Activated naive CD8-positive, alpha-beta T cell treated with anti-CD3 and anti-CD28 coated beads, Interleukin-2, amount 10 ng/mL, durations not matched to agents 7 days and 5 days (primary cell): ENCODE results near the gene RABIF. TPM values are rescaled to one million over a fixed set of nuclear protein-coding genes. Genes with fewer than 3 reads are reported as not detected.

Experiments
- ATAC-seq: fragments of 150-1000 bp; cut with Tn5 transposase; one replicate; pipeline ENCODE4 v1.10.0; 2021; ENCODE audit warnings: low read depth, moderate library complexity
- POLR2A ChIA-PET: fragments of 350-600 bp; sonication (Branson Sonifier 250); formaldehyde crosslinking; loops from one replicate; lab custom pipeline; 2021; ENCODE audit warnings: antibody characterized with exemption; lab: Charles Lee
- DNase-seq: peaks from one replicate; pipeline ENCODE4 v3.0.0; 2021
- H3K27ac Mint-ChIP-seq: one replicate; pipeline ENCODE4 v1.8.0; 2022; ENCODE audit warnings: mild to moderate bottlenecking, mixed read lengths
- H3K27me3 Mint-ChIP-seq: one replicate; pipeline ENCODE4 v1.8.0; 2022; ENCODE audit warnings: mild to moderate bottlenecking, moderate library complexity, mixed read lengths
- H3K36me3 Mint-ChIP-seq: one replicate; pipeline ENCODE4 v1.8.0; 2021; ENCODE audit warnings: mild to moderate bottlenecking, mixed read lengths
- H3K4me1 Mint-ChIP-seq: one replicate; pipeline ENCODE4 v1.8.0; 2021; ENCODE audit warnings: mixed read lengths
- H3K4me3 Mint-ChIP-seq: one replicate; pipeline ENCODE4 v1.8.0; 2022; ENCODE audit warnings: mild to moderate bottlenecking, moderate library complexity, mixed read lengths
- H3K9me3 Mint-ChIP-seq: one replicate; pipeline ENCODE4 v1.8.0; 2021; ENCODE audit warnings: mixed read lengths
- total RNA-seq, 2 experiments: library from RNA; stranded (reverse); gene quantifications; one replicate each; pipeline ENCODE4 v1.2.3, GENCODE V29; 2021

The RABIF gene
- total RNA-seq, 2 experiments from 2014 or later = 12.7 to 13.1 TPM

- H3K36me3 Mint-ChIP-seq = peaks cover 2% of the 10 kb centered on the region
- no peak overlapping the region for H3K27ac Mint-ChIP-seq
- DNase-seq (peak; percentile 54), ATAC-seq (peak; percentile 61)
- H3K27me3 Mint-ChIP-seq = peaks cover 59% of the 10 kb centered on the region
- H3K4me3 Mint-ChIP-seq = peak overlapping the region; percentile 78
- no peaks in the 10 kb centered on the region for H3K9me3 Mint-ChIP-seq
- POLR2A ChIA-PET = interaction anchor here (0.7 to 1.2 kb wide), 2 partner anchors 27 to 112 kb away, joined by 4 to 5 read pairs; partner anchors contain the start of gene RABIF
- peaks cover 16% of the 10 kb centered on the region for H3K4me1 Mint-ChIP-seq
Observed at GRCh38 chr1:202860744-202861419, 28.1 kb downstream of the RABIF start.

DNA sequence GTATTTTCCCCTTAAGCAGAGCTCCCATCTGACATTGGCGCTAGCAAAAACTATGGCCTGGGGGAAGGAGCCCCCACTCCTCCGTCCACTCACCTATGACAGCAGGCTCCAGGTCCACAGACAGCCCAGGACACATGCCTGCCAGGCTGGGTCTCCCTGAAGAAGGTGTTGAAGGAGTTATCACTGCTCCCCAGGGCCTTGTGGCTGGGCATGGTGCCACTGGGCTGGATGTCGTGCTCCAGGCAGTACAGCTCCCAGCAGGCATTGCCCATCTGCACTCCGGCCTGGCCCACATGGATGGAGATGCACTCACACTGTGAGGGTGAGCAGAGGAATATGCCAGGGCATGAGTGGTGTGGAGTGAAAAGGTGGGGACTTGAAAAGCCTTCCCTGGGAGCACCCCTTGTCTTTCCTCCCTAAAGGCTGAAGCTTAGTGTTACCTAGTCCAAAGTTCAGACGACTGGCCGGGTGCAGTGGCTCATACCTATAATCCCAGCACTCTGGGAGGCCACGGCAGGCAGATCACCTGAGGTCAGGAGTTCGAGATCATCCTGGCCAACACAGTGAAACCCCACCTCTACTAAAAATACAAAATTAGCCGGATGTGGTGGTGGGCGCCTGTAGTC, 30.0 kb downstream of the RABIF start:
- POLR2A ChIA-PET = interaction anchor here (0.6 to 1.3 kb wide), 2 partner anchors 23 to 162 kb away, joined by 3 to 6 read pairs; no protein-coding TSS in a partner anchor
- Mint-ChIP-seq H3K36me3 (peaks cover 2% of the 10 kb centered on the region), H3K4me1 (peaks cover 16% of the 10 kb centered on the region), H3K27ac (no peak overlapping the region), H3K4me3 (no peak overlapping the region), H3K27me3 (peaks cover 45% of the 10 kb centered on the region), H3K9me3 (no peaks in the 10 kb centered on the region)
- no peak for ATAC-seq
- DNase-seq = no peak

DNA sequence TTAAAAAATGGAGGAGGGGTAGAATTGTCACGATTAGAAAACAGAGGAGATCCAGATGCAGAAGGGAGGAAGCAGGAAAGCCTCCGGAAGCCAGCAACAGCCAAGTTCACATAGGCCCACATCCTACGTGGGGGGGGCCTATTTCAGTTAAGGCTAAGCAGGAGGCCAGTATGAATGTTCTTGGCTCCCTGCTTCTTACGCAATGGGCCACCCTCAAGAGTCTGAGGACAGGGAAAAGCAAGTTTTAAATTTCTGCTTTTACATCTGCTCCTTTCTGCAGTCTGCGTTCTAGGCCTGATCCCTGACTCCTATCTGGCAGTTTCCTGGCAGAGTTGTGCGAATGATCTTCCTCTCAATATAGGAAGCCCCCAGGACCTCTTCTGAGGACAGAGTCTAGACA, 30.6 kb downstream of the RABIF start:
- H3K27me3 Mint-ChIP-seq = peaks cover 40% of the 10 kb centered on the region
- no peak overlapping the region for H3K27ac Mint-ChIP-seq
- ATAC-seq = no peak
- H3K36me3 Mint-ChIP-seq = peaks cover 2% of the 10 kb centered on the region
- H3K4me1 Mint-ChIP-seq = peaks cover 16% of the 10 kb centered on the region
- POLR2A ChIA-PET = no interaction called here
- DNase-seq = no peak
- no peak overlapping the region for H3K4me3 Mint-ChIP-seq
- H3K9me3 Mint-ChIP-seq = no peaks in the 10 kb centered on the region

- no peak for ATAC-seq
- Mint-ChIP-seq H3K36me3 (peaks cover 2% of the 10 kb centered on the region), H3K9me3 (no peaks in the 10 kb centered on the region), H3K27ac (no peak overlapping the region), H3K4me1 (peaks cover 19% of the 10 kb centered on the region), H3K27me3 (peaks cover 28% of the 10 kb centered on the region), H3K4me3 (no peak overlapping the region)
- POLR2A ChIA-PET = no interaction called here
- DNase-seq = no peak
Observed at GRCh38 chr1:202857136-202857610, 31.8 kb downstream of the RABIF start.

GRCh38 chr1:202856014-202856413, 32.9 kb downstream of the RABIF start:
- peaks cover 18% of the 10 kb centered on the region for H3K27me3 Mint-ChIP-seq
- peaks cover 16% of the 10 kb centered on the region for H3K4me1 Mint-ChIP-seq
- no peaks in the 10 kb centered on the region for H3K9me3 Mint-ChIP-seq
- ATAC-seq (no peak), DNase-seq (no peak)
- H3K36me3 Mint-ChIP-seq = peaks cover 2% of the 10 kb centered on the region
- H3K27ac Mint-ChIP-seq = no peak overlapping the region
- no peak overlapping the region for H3K4me3 Mint-ChIP-seq
- POLR2A ChIA-PET = no interaction called here

- H3K36me3 Mint-ChIP-seq = peaks cover 1% of the 10 kb centered on the region
- DNase-seq (no peak), ATAC-seq (no peak)
- POLR2A ChIA-PET = interaction anchor here (0.6 kb wide), 1 partner anchor 25 kb away, joined by 3 read pairs; no protein-coding TSS in a partner anchor
- no peak overlapping the region for H3K4me3 Mint-ChIP-seq
- no peaks in the 10 kb centered on the region for H3K9me3 Mint-ChIP-seq
- H3K27me3 Mint-ChIP-seq = peaks cover 6% of the 10 kb centered on the region
- H3K27ac Mint-ChIP-seq = no peak overlapping the region
- peaks cover 16% of the 10 kb centered on the region for H3K4me1 Mint-ChIP-seq
Observed at GRCh38 chr1:202854787-202855186, 34.2 kb downstream of the RABIF start.

DNA sequence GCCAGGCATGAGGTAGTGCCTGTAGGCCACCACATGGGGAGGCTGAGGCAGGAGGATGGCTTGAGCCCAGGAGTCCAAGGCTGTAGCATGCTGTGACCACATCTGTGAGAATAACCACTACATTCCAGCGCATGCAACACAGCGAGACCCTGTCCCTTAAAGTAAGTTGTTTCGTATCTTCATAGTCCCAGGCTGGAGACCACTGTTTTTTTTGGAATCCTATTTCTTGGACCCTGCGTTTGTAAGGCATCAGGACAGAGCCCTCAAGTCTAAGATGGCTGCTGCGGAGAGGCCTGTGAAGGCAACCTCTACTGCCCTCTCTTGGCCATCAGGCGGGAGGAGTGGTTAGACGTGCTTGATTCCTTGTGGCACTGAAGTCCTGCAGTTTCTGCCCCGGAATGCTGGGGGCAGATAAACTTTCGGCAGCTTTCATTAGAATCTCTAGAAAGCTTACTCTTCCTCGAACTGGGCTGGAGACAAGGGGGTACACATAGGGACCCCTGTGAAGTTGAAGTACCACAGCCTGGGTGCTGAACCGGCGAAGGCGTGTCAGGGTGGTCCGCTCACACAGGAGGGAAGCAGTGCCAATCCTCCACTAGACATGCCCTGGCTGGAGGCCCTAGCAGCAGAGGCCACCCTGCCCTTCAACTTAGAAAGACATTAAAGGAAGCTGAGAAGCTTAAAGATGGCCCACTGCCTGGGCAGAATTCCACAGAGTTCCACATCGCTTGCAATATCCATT, 36.6 kb downstream of the RABIF start:
- H3K27me3 Mint-ChIP-seq = no peaks in the 10 kb centered on the region
- peak; percentile 84 for ATAC-seq
- peak; percentile 51 for DNase-seq
- no peak overlapping the region for H3K4me3 Mint-ChIP-seq
- POLR2A ChIA-PET = no interaction called here
- H3K36me3 Mint-ChIP-seq = no peaks in the 10 kb centered on the region
- peaks cover 20% of the 10 kb centered on the region for H3K4me1 Mint-ChIP-seq
- H3K9me3 Mint-ChIP-seq = no peaks in the 10 kb centered on the region
- H3K27ac Mint-ChIP-seq = no peak overlapping the region

- H3K27me3 Mint-ChIP-seq = no peaks in the 10 kb centered on the region
- H3K36me3 Mint-ChIP-seq = no peaks in the 10 kb centered on the region
- no peak for DNase-seq
- POLR2A ChIA-PET = no interaction called here
- ATAC-seq = no peak
- no peaks in the 10 kb centered on the region for H3K9me3 Mint-ChIP-seq
- no peak overlapping the region for H3K27ac Mint-ChIP-seq
- peaks cover 22% of the 10 kb centered on the region for H3K4me1 Mint-ChIP-seq
- no peak overlapping the region for H3K4me3 Mint-ChIP-seq
Observed at GRCh38 chr1:202850593-202851362, 38.2 kb downstream of the RABIF start.

GRCh38 chr1:202848191-202848542, 40.8 kb downstream of the RABIF start:
- H3K27me3 Mint-ChIP-seq = no peaks in the 10 kb centered on the region
- no peak for DNase-seq
- peaks cover 22% of the 10 kb centered on the region for H3K4me1 Mint-ChIP-seq
- H3K4me3 Mint-ChIP-seq = no peak overlapping the region
- no peak for ATAC-seq
- POLR2A ChIA-PET = no interaction called here
- no peaks in the 10 kb centered on the region for H3K36me3 Mint-ChIP-seq
- H3K9me3 Mint-ChIP-seq = no peaks in the 10 kb centered on the region
- H3K27ac Mint-ChIP-seq = peak overlapping the region; percentile 2

- ATAC-seq = no peak
- POLR2A ChIA-PET = no interaction called here
- no peaks in the 10 kb centered on the region for H3K9me3 Mint-ChIP-seq
Observed at GRCh38 chr1:202844935-202845334, 44.0 kb downstream of the RABIF start.

DNA sequence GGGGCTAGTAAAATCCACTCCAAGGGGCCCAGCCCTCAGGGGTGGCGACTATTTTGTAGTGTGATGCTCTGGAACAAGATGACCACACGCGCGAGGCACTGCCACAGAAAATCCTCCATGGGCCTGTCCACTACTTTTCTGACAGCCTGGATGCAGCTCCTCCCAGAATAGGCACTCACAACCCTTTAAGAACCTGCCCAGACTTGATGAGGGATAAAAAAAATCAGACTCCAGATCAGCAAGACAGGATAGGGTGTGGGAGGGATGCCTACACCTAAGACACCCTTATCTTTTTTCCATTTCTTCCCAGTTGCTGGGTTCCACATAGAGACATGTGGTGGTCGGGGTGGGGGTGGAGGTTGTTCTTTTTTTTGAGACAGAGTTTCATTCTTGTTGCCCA, 44.7 kb downstream of the RABIF start:
- no peaks in the 10 kb centered on the region for H3K9me3 Mint-ChIP-seq
- H3K4me1 Mint-ChIP-seq = peaks cover 8% of the 10 kb centered on the region
- no peaks in the 10 kb centered on the region for H3K36me3 Mint-ChIP-seq
- no peak overlapping the region for H3K27ac Mint-ChIP-seq
- H3K27me3 Mint-ChIP-seq = peaks cover 2% of the 10 kb centered on the region
- no peak for DNase-seq
- POLR2A ChIA-PET = no interaction called here
- ATAC-seq = no peak
- no peak overlapping the region for H3K4me3 Mint-ChIP-seq

More at GRCh38 chr1:202844935-202845334, 44.0 kb downstream of the RABIF start:
- H3K27me3 Mint-ChIP-seq = peaks cover 2% of the 10 kb centered on the region
- H3K27ac Mint-ChIP-seq = no peak overlapping the region
- DNase-seq = no peak
- peaks cover 10% of the 10 kb centered on the region for H3K4me1 Mint-ChIP-seq
- no peak overlapping the region for H3K4me3 Mint-ChIP-seq
- H3K36me3 Mint-ChIP-seq = no peaks in the 10 kb centered on the region

DNA sequence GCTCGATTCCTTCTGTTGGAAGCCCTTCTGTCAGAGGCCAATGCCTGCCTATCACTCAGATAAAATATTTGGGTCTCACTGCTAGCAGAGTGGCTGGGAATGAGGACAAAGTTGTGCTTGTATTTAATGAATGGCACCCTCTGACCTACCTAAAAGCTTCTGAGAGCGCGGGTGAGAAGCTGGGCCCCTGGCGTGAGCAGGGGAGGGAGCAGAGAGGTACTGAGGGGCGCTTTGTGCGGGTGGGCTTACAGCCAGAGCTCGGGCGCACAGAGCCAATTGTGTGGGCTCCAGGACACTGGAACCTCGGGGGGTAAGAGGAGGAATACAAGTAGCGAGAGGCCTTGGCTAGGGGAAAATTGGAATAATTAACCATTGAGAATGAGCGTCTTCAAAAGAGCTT, 45.9 kb downstream of the RABIF start:
- DNase-seq (no peak), ATAC-seq (no peak)
- peaks cover 2% of the 10 kb centered on the region for H3K27me3 Mint-ChIP-seq
- H3K4me3 Mint-ChIP-seq = no peak overlapping the region
- no peaks in the 10 kb centered on the region for H3K9me3 Mint-ChIP-seq
- no peak overlapping the region for H3K27ac Mint-ChIP-seq
- POLR2A ChIA-PET = no interaction called here
- peaks cover 6% of the 10 kb centered on the region for H3K4me1 Mint-ChIP-seq
- H3K36me3 Mint-ChIP-seq = no peaks in the 10 kb centered on the region

DNA sequence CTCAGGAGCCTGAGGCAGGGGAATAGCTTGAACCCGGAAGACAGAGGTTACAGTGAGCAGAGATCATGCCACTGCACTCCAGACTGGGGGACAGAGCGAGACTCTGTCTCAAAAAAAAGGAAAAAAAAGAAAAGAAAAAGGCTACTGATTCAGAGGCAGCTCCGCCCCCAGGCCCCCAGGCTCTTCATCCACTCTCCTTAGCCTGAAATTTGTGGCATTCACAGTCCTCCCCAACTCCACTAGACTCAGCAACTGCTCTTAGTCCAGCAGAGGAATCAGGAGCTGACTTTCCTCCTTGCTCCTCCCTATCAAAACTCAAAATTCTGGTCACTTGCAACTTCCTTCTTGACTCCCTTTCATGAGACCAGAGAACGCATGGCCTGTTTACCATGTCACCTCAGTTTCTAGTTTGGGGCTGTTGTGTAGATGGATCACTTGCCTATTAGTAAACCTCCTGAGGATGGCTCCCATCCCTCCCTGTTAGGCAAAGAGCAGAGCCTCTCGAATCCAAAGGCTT, 51.1 kb downstream of the RABIF start:
- Mint-ChIP-seq H3K9me3 (no peaks in the 10 kb centered on the region), H3K4me1 (peaks cover 46% of the 10 kb centered on the region), H3K27me3 (peaks cover 2% of the 10 kb centered on the region), H3K27ac (no peak overlapping the region), H3K4me3 (peak overlapping the region; percentile 12), H3K36me3 (no peaks in the 10 kb centered on the region)
- POLR2A ChIA-PET = no interaction called here
- no peak for DNase-seq
- ATAC-seq = no peak
